GM23338 (cell line): ENCODE results near the gene ADAT3. TPM values are rescaled to one million over a fixed set of nuclear protein-coding genes. Genes with fewer than 3 reads are reported as not detected.

ENCODE experiments used
- ATAC-seq: fragments of 200-7000 bp; cut with Tn5 transposase; 3 replicates; pipeline ENCODE4 v1.9.1; 2020
- DNase-seq: peaks from one replicate; pipeline ENCODE4 v3.0.0-alpha.2; 2015; ENCODE audit warnings: low spot score
- H2AFZ ChIP-seq: fragments of 200-600 bp; sonication (generic); 2 replicates; pipeline ENCODE4 v1.8.0; 2016; ENCODE audit warnings: antibody characterized with exemption, mild to moderate bottlenecking, moderate library complexity
- H3F3A ChIP-seq: fragments of 200-600 bp; sonication (generic); replicated peaks from 2 replicates; pipeline ENCODE4 v1.8.0; 2017; ENCODE audit warnings: antibody characterized with exemption, mixed run types, low read depth
- H3K27ac ChIP-seq: fragments of 200-600 bp; sonication (generic); 2 replicates; pipeline ENCODE4 v1.6.1; 2016; ENCODE audit warnings: low read depth
- H3K27me3 ChIP-seq: fragments of 200-600 bp; sonication (generic); 2 replicates; pipeline ENCODE4 v1.8.0; 2016; ENCODE audit warnings: mild to moderate bottlenecking, mixed run types, moderate library complexity; ENCODE audit not compliant: insufficient read depth
- H3K36me3 ChIP-seq: fragments of 200-600 bp; sonication (generic); 2 replicates; pipeline ENCODE4 v1.8.0; 2016; ENCODE audit warnings: mild to moderate bottlenecking; ENCODE audit not compliant: insufficient read depth
- H3K4me1 ChIP-seq: fragments of 200-600 bp; sonication (generic); 2 replicates; pipeline ENCODE4 v1.8.0; 2016; ENCODE audit warnings: mild to moderate bottlenecking, moderate library complexity; ENCODE audit not compliant: insufficient read depth
- H3K4me2 ChIP-seq: fragments of 200-600 bp; sonication (generic); 2 replicates; pipeline ENCODE4 v1.7.1; 2017; ENCODE audit warnings: mixed run types
- H3K4me3 ChIP-seq: fragments of 200-600 bp; sonication (generic); 2 replicates; pipeline ENCODE4 v1.6.1; 2016; ENCODE audit warnings: mixed run types
- H3K79me2 ChIP-seq: fragments of 200-600 bp; sonication (generic); replicated peaks from 2 replicates; pipeline ENCODE4 v1.8.0; 2017; ENCODE audit warnings: mild to moderate bottlenecking; ENCODE audit not compliant: insufficient read depth
- H3K9me2 ChIP-seq: fragments of 200-600 bp; sonication (generic); 2 replicates; pipeline ENCODE4 v1.8.0; 2017; ENCODE audit not compliant: insufficient read depth
- H4K20me1 ChIP-seq: fragments of 200-600 bp; sonication (generic); replicated peaks from 2 replicates; pipeline ENCODE4 v1.8.0; 2017; ENCODE audit warnings: mild to moderate bottlenecking; ENCODE audit not compliant: insufficient read depth
- H3K27ac Mint-ChIP-seq: 2 replicates; pipeline ENCODE4 v1.8.0; 2020; ENCODE audit warnings: inconsistent platforms, mild to moderate bottlenecking, moderate library complexity, mixed read lengths
- H3K27me3 Mint-ChIP-seq: 3 replicates; pipeline ENCODE4 v1.8.0; 2022; ENCODE audit warnings: low read depth, mild to moderate bottlenecking, moderate library complexity, mixed read lengths, inconsistent platforms; ENCODE audit not compliant: insufficient read depth, poor library complexity
- H3K36me3 Mint-ChIP-seq: 3 replicates; pipeline ENCODE4 v1.8.0; 2021; ENCODE audit warnings: low read depth, mild to moderate bottlenecking, inconsistent platforms, moderate library complexity, mixed read lengths
- H3K4me1 Mint-ChIP-seq: 3 replicates; pipeline ENCODE4 v1.8.0; 2020; ENCODE audit warnings: mild to moderate bottlenecking, inconsistent platforms, mixed read lengths
- H3K4me3 Mint-ChIP-seq: 3 replicates; pipeline ENCODE4 v1.8.0; 2021; ENCODE audit warnings: moderate library complexity, mild to moderate bottlenecking, inconsistent platforms, mixed read lengths
- H3K9me3 Mint-ChIP-seq: 3 replicates; pipeline ENCODE4 v1.8.0; 2020; ENCODE audit warnings: moderate library complexity, mild to moderate bottlenecking, inconsistent platforms, mixed read lengths
- CREB1 ChIP-seq: fragments of 250-450 bp; sonication (Bioruptor Pico); IDR thresholded peaks from 2 replicates; pipeline ENCODE4 v1.5.0; 2020; ENCODE audit warnings: low read depth, mild to moderate bottlenecking, moderate library complexity
- CTCF ChIP-seq, 2 experiments: fragments of 200-600 bp in 1 of 2; sonication (generic) in 1 of 2; conservative IDR thresholded peaks; 2 replicates each; pipeline versions ENCODE4 v1.5.1 to v1.6.1; 2016 to 2017; ENCODE audit warnings: antibody characterized with exemption in 2 of 2, low read depth in 2 of 2, mild to moderate bottlenecking in 2 of 2, moderate library complexity in 1 of 2
- ETS1 ChIP-seq: IDR thresholded peaks from 2 replicates; pipeline ENCODE4 v1.6.1; 2016; ENCODE audit warnings: antibody characterized with exemption
- EZH2phosphoT487 ChIP-seq: fragments of 200-600 bp; sonication (generic); IDR thresholded peaks from one replicate; pipeline ENCODE4 v1.8.1; 2018; ENCODE audit warnings: antibody characterized with exemption; ENCODE audit not compliant: unreplicated experiment
- NANOG ChIP-seq: IDR thresholded peaks from 2 replicates; pipeline ENCODE4 v1.6.1; 2016; ENCODE audit warnings: antibody characterized with exemption, borderline replicate concordance
- POLR2AphosphoS5 ChIP-seq: IDR thresholded peaks from 2 replicates; pipeline ENCODE4 v1.6.1; 2016; ENCODE audit warnings: antibody characterized with exemption, low read depth
- ZNF114 ChIP-seq: fragments of 250-450 bp; sonication (Bioruptor Pico); IDR thresholded peaks from 2 replicates; pipeline ENCODE4 v1.5.0; 2020; ENCODE audit warnings: mild to moderate bottlenecking, moderate library complexity
- ZNF462 ChIP-seq: fragments of 250-450 bp; sonication (Bioruptor Pico); IDR thresholded peaks from 2 replicates; pipeline ENCODE4 v1.5.0; 2020; ENCODE audit warnings: mild to moderate bottlenecking, moderate library complexity
- polyA plus RNA-seq: library from polyadenylated mRNA; unstranded; fragments of >200 nt; fragmentation: Nextera tagmentation; extraction: Ambion mirVana; gene quantifications from 2 replicates; pipeline ENCODE4 v1.2.1, GENCODE V29; 2016
- total RNA-seq: library from RNA; depleted of rRNA; stranded (reverse); fragments of >200 nt; shearing (Covaris generic); gene quantifications from 2 replicates; pipeline ENCODE4 v1.2.3, GENCODE V29; 2014

The ADAT3 gene
- total and polyA plus RNA-seq, 2 experiments from 2014 or later, result 7.9 to 12.4 TPM

DNA sequence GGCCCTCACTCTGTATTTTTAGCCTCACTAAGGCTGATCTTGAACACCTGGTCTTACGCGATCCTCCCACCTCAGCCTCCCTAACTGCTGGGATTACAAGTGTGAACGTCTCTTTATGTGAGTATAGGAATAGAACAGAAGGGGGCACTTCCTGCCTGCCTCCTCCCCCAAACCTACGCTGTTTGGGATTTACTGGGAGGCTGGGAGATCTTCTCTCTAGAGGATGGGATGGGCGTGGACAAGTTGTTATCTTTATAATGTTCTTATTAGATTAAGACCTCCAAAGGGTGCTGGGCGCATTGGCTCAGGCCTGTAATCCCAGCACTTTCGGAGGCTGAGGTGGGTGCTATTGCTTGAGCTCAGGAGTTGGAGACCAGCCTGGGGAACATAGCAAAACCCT lies 32.9 kb downstream of the ADAT3 start:
- Mint-ChIP-seq H3K36me3 (peaks cover 2% of the 10 kb centered on the region; the same call in 2 of the 3 replicates), H3K9me3 (peaks cover 9% of the 10 kb centered on the region; the same call in 1 of the 3 replicates), H3K27ac (no peak overlapping the region), H3K4me1 (peaks cover 10% of the 10 kb centered on the region), H3K4me3 (no peak overlapping the region), H3K27me3 (peaks cover 16% of the 10 kb centered on the region)
- peaks cover 13% of the 10 kb centered on the region for H3K79me2 ChIP-seq
- H3K27ac ChIP-seq, result no peak overlapping the region
- H3F3A ChIP-seq, result peaks cover 7% of the 10 kb centered on the region
- ATAC-seq (no peak), DNase-seq (no peak)
- H4K20me1 ChIP-seq, result peaks cover 4% of the 10 kb centered on the region
- no peaks in the 10 kb centered on the region for H3K36me3 ChIP-seq
- H3K27me3 ChIP-seq, result no peaks in the 10 kb centered on the region
- no peak overlapping the region for H3K4me2 ChIP-seq
- no peak for TF ChIP-seq ETS1
- no peak for TF ChIP-seq EZH2phosphoT487
- no peak for TF ChIP-seq CTCF (conservative IDR thresholded peaks at IDR 0.05; ENCODE audit: low read depth in 2 of 2)
- no peak for TF ChIP-seq POLR2AphosphoS5
- no peak for TF ChIP-seq CREB1
- TF ChIP-seq ZNF462 (CRISPR knock-in tag), result no peak
- no peak for TF ChIP-seq ZNF114 (CRISPR knock-in tag)
- TF ChIP-seq NANOG, result no peak
- H3K4me1 ChIP-seq, result peaks cover 12% of the 10 kb centered on the region
- H3K4me3 ChIP-seq, result no peak overlapping the region
- no peaks in the 10 kb centered on the region for H3K9me2 ChIP-seq
- H2AFZ ChIP-seq, result no peak overlapping the region
